H1 (cell line): ENCODE results near the gene NPHP4. TPM values are rescaled to one million over a fixed set of nuclear protein-coding genes. Genes with fewer than 3 reads are reported as not detected.

Experiments used
- CTCF ChIA-PET: fragments of 300-600 bp; sonication (Branson Sonifier 250); formaldehyde crosslinking; loops from one replicate; lab custom pipeline; 2021; ENCODE audit not compliant: partially characterized antibody; lab: Charles Lee
- POLR2A ChIA-PET: fragments of 300-600 bp; sonication (Branson Sonifier 250); formaldehyde crosslinking; loops from one replicate; lab custom pipeline; 2021; ENCODE audit warnings: inconsistent platforms; ENCODE audit not compliant: partially characterized antibody; lab: Charles Lee
- DNase-seq, 2 experiments: peaks; one replicate each; pipeline versions ENCODE4 v3.0.0 to v3.0.0-alpha.2; 2010 to 2022; ENCODE audit warnings: low spot score in 2 of 2, low read depth in 1 of 2, mixed read lengths in 1 of 2
- FAIRE-seq: peaks from 2 replicates; lab custom pipeline; 2011; peaks lifted over from hg19 to GRCh38; lab: Jason Lieb, UNC
- H2AFZ ChIP-seq: 2 replicates; pipeline ENCODE4 v1.8.1; 2012; ENCODE audit warnings: low read length, inconsistent platforms
- H2AK5ac ChIP-seq: 2 replicates; pipeline ENCODE4 v1.6.1; 2013; ENCODE audit warnings: low read depth, low read length
- H2BK120ac ChIP-seq: replicated peaks from 2 replicates; pipeline ENCODE3; 2013; ENCODE audit warnings: low read depth, low read length, inconsistent platforms
- H2BK12ac ChIP-seq: 2 replicates; pipeline ENCODE4 v1.6.1; 2013; ENCODE audit warnings: low read depth, low read length
- H2BK15ac ChIP-seq: 2 replicates; pipeline ENCODE4 v1.6.1; 2013; ENCODE audit warnings: low read length
- H2BK20ac ChIP-seq: 2 replicates; pipeline ENCODE4 v1.6.1; 2013; ENCODE audit warnings: low read length
- H2BK5ac ChIP-seq: 2 replicates; pipeline ENCODE4 v1.6.1; 2013; ENCODE audit warnings: low read depth, low read length
- H3K14ac ChIP-seq: 2 replicates; pipeline ENCODE4 v1.6.1; 2013; ENCODE audit warnings: inconsistent platforms; ENCODE audit not compliant: insufficient read length
- H3K18ac ChIP-seq: 2 replicates; pipeline ENCODE4 v1.6.1; 2013; ENCODE audit warnings: low read length; ENCODE audit errors: extremely low read depth
- H3K23ac ChIP-seq: 2 replicates; pipeline ENCODE4 v1.6.1; 2013; ENCODE audit warnings: inconsistent platforms; ENCODE audit not compliant: insufficient read length
- H3K23me2 ChIP-seq: 2 replicates; pipeline ENCODE4 v1.6.1; 2013; ENCODE audit warnings: low read depth, low read length
- H3K27ac ChIP-seq: 2 replicates; pipeline ENCODE4 v1.6.1; 2011; ENCODE audit warnings: low read depth, low read length, inconsistent platforms
- H3K27me3 ChIP-seq, 4 experiments: replicated peaks in 1 of 4; 1 replicate in 1 of 4; 2 replicates in 3 of 4; pipeline versions ENCODE4 v1.6.1 to v1.8.1; 2011 to 2013; ENCODE audit warnings: low read length in 3 of 4, mild to moderate bottlenecking in 3 of 4, inconsistent platforms in 2 of 4, mixed read lengths in 2 of 4, moderate library complexity in 1 of 4; ENCODE audit not compliant: control insufficient read depth in 3 of 4, insufficient read depth in 3 of 4; ENCODE audit errors: extremely low read depth in 1 of 4
- H3K36me3 ChIP-seq, 4 experiments: 2 replicates each; pipeline versions ENCODE4 v1.6.1 to v1.8.1; 2011 to 2013; ENCODE audit warnings: mild to moderate bottlenecking in 4 of 4, low read length in 3 of 4, moderate library complexity in 2 of 4, control low read depth in 1 of 4, inconsistent platforms in 1 of 4; ENCODE audit not compliant: insufficient read depth in 4 of 4, control insufficient read depth in 2 of 4
- H3K4ac ChIP-seq: replicated peaks from 2 replicates; pipeline ENCODE3; 2013; ENCODE audit warnings: low read length, low read depth, mixed read lengths, inconsistent platforms; ENCODE audit not compliant: insufficient read length
- H3K4me1 ChIP-seq, 4 experiments: replicated peaks in 1 of 4; 1 replicate in 1 of 4; 2 replicates in 3 of 4; pipeline versions ENCODE4 v1.6.1 to v1.8.1; 2011 to 2013; ENCODE audit warnings: low read length in 3 of 4, inconsistent platforms in 2 of 4, mixed read lengths in 1 of 4; ENCODE audit not compliant: insufficient read depth in 4 of 4, control insufficient read depth in 3 of 4
- H3K4me2 ChIP-seq, 2 experiments: 2 replicates each; pipeline versions ENCODE4 v1.6.1 to v1.8.1; 2011 to 2013; ENCODE audit warnings: low read depth in 2 of 2, low read length in 2 of 2, control low read depth in 1 of 2, inconsistent platforms in 1 of 2, mild to moderate bottlenecking in 1 of 2; ENCODE audit not compliant: insufficient read depth in 1 of 2
- H3K4me3 ChIP-seq, 4 experiments: fragments of 200-600, 300-600 bp in 1 of 4; sonication (generic), shearing (Covaris generic), sonication (Bioruptor Twin) in 1 of 4; 2 replicates each; pipeline versions ENCODE4 v1.5.1 to v1.8.1; 2011 to 2016; ENCODE audit warnings: low read length in 4 of 4, low read depth in 3 of 4, control low read depth in 2 of 4, inconsistent platforms in 2 of 4, mild to moderate bottlenecking in 2 of 4, mixed read lengths in 1 of 4, moderate library complexity in 1 of 4; ENCODE audit not compliant: insufficient read depth in 2 of 4; ENCODE audit errors: extremely low read depth in 1 of 4
- H3K56ac ChIP-seq: replicated peaks from 2 replicates; pipeline ENCODE3; 2013; ENCODE audit warnings: low read depth, mild to moderate bottlenecking, mixed read lengths, low read length, inconsistent platforms; ENCODE audit not compliant: insufficient read length
- H3K79me1 ChIP-seq: 2 replicates; pipeline ENCODE4 v1.6.1; 2013; ENCODE audit warnings: low read depth, low read length, control low read depth
- H3K79me2 ChIP-seq, 2 experiments: 2 replicates each; pipeline versions ENCODE4 v1.6.1 to v1.8.1; 2012 to 2013; ENCODE audit warnings: low read length in 2 of 2, mild to moderate bottlenecking in 2 of 2, inconsistent platforms in 1 of 2; ENCODE audit not compliant: insufficient read depth in 2 of 2, control insufficient read depth in 1 of 2
- H3K9ac ChIP-seq, 4 experiments: replicated peaks in 1 of 4; 1 replicate in 1 of 4; 2 replicates in 3 of 4; pipeline versions ENCODE4 v1.6.1 to v1.8.1; 2011 to 2013; ENCODE audit warnings: low read depth in 3 of 4, low read length in 3 of 4, control low read depth in 2 of 4, mild to moderate bottlenecking in 2 of 4, moderate library complexity in 2 of 4, inconsistent platforms in 1 of 4; ENCODE audit errors: extremely low read depth in 1 of 4
- H3K9me3 ChIP-seq, 2 experiments: 2 replicates each; pipeline versions ENCODE4 v1.6.1 to v1.8.1; 2012 to 2013; ENCODE audit warnings: mild to moderate bottlenecking in 2 of 2, moderate library complexity in 2 of 2, control low read depth in 1 of 2, inconsistent platforms in 1 of 2, low read depth in 1 of 2, low read length in 1 of 2, mixed read lengths in 1 of 2; ENCODE audit not compliant: insufficient read depth in 2 of 2
- H4K20me1 ChIP-seq, 2 experiments: replicated peaks in 1 of 2; 2 replicates each; pipeline versions ENCODE3 to v1.8.1; 2011 to 2013; ENCODE audit warnings: inconsistent platforms in 2 of 2, low read length in 2 of 2, mild to moderate bottlenecking in 1 of 2; ENCODE audit not compliant: insufficient read depth in 2 of 2, control insufficient read depth in 1 of 2
- H4K5ac ChIP-seq: 2 replicates; pipeline ENCODE4 v1.6.1; 2013; ENCODE audit warnings: low read length, low read depth, mixed read lengths, inconsistent platforms; ENCODE audit not compliant: insufficient read length
- H4K8ac ChIP-seq: 2 replicates; pipeline ENCODE4 v1.8.0; 2013; ENCODE audit warnings: mild to moderate bottlenecking, moderate library complexity, low read length, inconsistent platforms; ENCODE audit not compliant: insufficient read depth; ENCODE audit errors: extremely low read depth
- H4K91ac ChIP-seq: replicated peaks from 2 replicates; pipeline ENCODE3; 2013; ENCODE audit warnings: low read length, mixed read lengths, inconsistent platforms; ENCODE audit not compliant: insufficient read length
- BACH1 ChIP-seq: IDR thresholded peaks from 2 replicates; pipeline ENCODE4 v1.6.1; 2012; ENCODE audit warnings: low read length, improper control_type of control experiment
- CBX5 ChIP-seq: fragments of 300-800, 300-1000 bp; sonication (generic); IDR thresholded peaks from 2 replicates; pipeline ENCODE4 v1.7.1; 2016; ENCODE audit warnings: antibody characterized with exemption, low read length, low read depth
- CREB1 ChIP-seq: IDR thresholded peaks from 2 replicates; pipeline ENCODE4 v1.6.1; 2012; ENCODE audit warnings: inconsistent platforms
- EP300 ChIP-seq, 2 experiments: IDR thresholded peaks; 1 replicate in 1 of 2; 2 replicates in 1 of 2; pipeline ENCODE4 v1.6.1; 2011 to 2012; ENCODE audit warnings: low read depth in 2 of 2, low read length in 2 of 2, mild to moderate bottlenecking in 2 of 2, borderline replicate concordance in 1 of 2, inconsistent platforms in 1 of 2, moderate library complexity in 1 of 2
- FOSL1 ChIP-seq: IDR thresholded peaks from 2 replicates; pipeline ENCODE4 v1.6.1; 2011; ENCODE audit warnings: mild to moderate bottlenecking, low read depth, low read length, moderate library complexity; ENCODE audit not compliant: insufficient read depth
- GTF2F1 ChIP-seq: IDR thresholded peaks from 2 replicates; pipeline ENCODE4 v1.6.1; 2012; ENCODE audit warnings: low read depth, low read length, improper control_type of control experiment, borderline replicate concordance
- KDM5A ChIP-seq: fragments of 200-600 bp; IDR thresholded peaks from 2 replicates; pipeline ENCODE4 v1.7.1; 2012; ENCODE audit warnings: mild to moderate bottlenecking, low read length, inconsistent platforms, mixed read lengths
- NANOG ChIP-seq: IDR thresholded peaks from 2 replicates; pipeline ENCODE4 v1.6.1; 2011; ENCODE audit warnings: low read length, low read depth, mild to moderate bottlenecking, inconsistent platforms; ENCODE audit not compliant: insufficient read depth, poor library complexity, severe bottlenecking
- SP4 ChIP-seq: IDR thresholded peaks from 2 replicates; pipeline ENCODE4 v1.6.1; 2012; ENCODE audit warnings: low read length, inconsistent platforms
- WGBS, 2 experiments: shearing (Covaris generic) in 1 of 2; methylation state at CpG; one replicate each; pipeline versions ENCODE4 v1.1.6 to v1.1.7; 2013 to 2015; ENCODE audit warnings: low lambda C conversion rate in 2 of 2, mixed read lengths in 2 of 2, inconsistent platforms in 1 of 2, low coverage in 1 of 2, missing lambda C conversion rate in 1 of 2; ENCODE audit not compliant: insufficient replicate concordance in 2 of 2, insufficient coverage in 1 of 2, insufficient read length in 1 of 2; ENCODE audit errors: extremely low coverage in 1 of 2, missing lambda C conversion rate in 1 of 2; 5-methylcytosine and 5-hydroxymethylcytosine counted together
- polyA plus RNA-seq, 7 experiments: library from polyadenylated mRNA; depleted of rRNA in 3 of 7; stranded (reverse) in 5 of 7; unstranded in 2 of 7; fragments of >200 nt in 5 of 7; fragments of 200-250 nt in 2 of 7; gene quantifications; 1 replicate in 5 of 7; 2 replicates in 1 of 7; 4 replicates in 1 of 7; pipeline versions ENCODE4 v1.2.1 to v1.2.3, GENCODE V29; 2011 to 2013; ENCODE audit warnings: missing spikeins in 2 of 7, mixed read lengths in 2 of 7
- total RNA-seq: library from RNA; stranded (reverse); fragmentation: NEBNext Ultra II Directional; extraction: Animal tissue kit (Norgen Biotek cat#: 25700); gene quantifications from 2 replicates; pipeline ENCODE4 v1.2.1, GENCODE V29; 2021
- TF ChIP-seq, protein P1 (sequence below): IDR thresholded peaks from 2 replicates; pipeline ENCODE4 v1.6.1; 2012; ENCODE audit warnings: inconsistent platforms

NPHP4 gene
- total and polyA plus RNA-seq, 2 of the 8 experiments (the other 6 are each of a cell fraction or from before 2014, with no cell fraction given) = 5.8 to 14.0 TPM

DNA sequence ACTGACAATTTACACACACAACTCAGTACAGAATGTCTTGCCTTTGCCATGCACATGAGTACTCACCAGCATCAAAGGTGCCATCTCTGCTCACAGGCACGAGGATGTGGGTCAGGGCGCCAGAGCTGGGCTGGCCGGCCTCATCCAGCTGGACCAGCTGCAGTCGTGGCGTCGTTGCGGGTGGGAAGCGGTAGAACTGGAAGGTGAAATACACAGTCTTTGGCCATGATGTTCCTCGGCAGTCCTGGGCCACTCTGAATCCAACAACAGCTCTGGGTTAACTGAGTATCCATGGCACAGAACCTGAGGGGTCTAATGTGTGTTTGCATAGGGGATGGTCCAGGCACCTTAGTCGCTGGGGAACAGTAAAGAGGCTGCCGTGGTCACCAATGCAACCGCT is 87.7 kb downstream of the NPHP4 start:
- Histone ChIP-seq H3K18ac (no peak overlapping the region), H3K79me2 (no peaks in the 10 kb centered on the region), H4K20me1 (peaks cover 2 to 3% of the 10 kb centered on the region in 2 experiments), H2BK12ac (no peak overlapping the region), H2BK15ac (no peak overlapping the region), H4K5ac (no peak overlapping the region), H3K23ac (no peak overlapping the region), H3K27me3 (no peaks in the 10 kb centered on the region), H3K79me1 (no peaks in the 10 kb centered on the region; the same call in 1 of the 2 replicates), H3K27ac (no peak overlapping the region), H3K9me3 (no peaks in the 10 kb centered on the region), H2BK20ac (no peak overlapping the region), H3K9ac (no peak overlapping the region), H3K36me3 (no peaks in the 10 kb centered on the region; a peak in 2 of 8 replicates)
- WGBS, 2 experiments = 97% methylated on average over 12 of the region's 12 CpGs; no CpG with 5 or more reads in 1 of the 2 experiments
- ChIA-PET POLR2A (no interaction called here), CTCF (interaction anchor here (4.1 to 8.8 kb wide), 2 partner anchors 10 to 13 kb away, joined by 24 to 41 read pairs; no protein-coding TSS in a partner anchor)
- DNase-seq = no peak
- FAIRE-seq = no peak
- TF ChIP-seq FOSL1 (no peak), NANOG (no peak), GTF2F1 (no peak), KDM5A (no peak), CREB1 (no peak), SP4 (no peak), CBX5 (no peak), EP300 (IDR thresholded peaks at IDR 0.05; ENCODE audit: borderline replicate concordance in 1 of 2, low read depth in 2 of 2, low read length in 2 of 2) (no peak), BACH1 (no peak)
- TF ChIP-seq, protein P1, sequence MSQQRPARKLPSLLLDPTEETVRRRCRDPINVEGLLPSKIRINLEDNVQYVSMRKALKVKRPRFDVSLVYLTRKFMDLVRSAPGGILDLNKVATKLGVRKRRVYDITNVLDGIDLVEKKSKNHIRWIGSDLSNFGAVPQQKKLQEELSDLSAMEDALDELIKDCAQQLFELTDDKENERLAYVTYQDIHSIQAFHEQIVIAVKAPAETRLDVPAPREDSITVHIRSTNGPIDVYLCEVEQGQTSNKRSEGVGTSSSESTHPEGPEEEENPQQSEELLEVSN = no peak
- TF ChIP-seq, all 59 proteins: peak for 0
- Histone ChIP-seq H3K4ac (no peak overlapping the region), H2BK5ac (no peak overlapping the region), H2BK120ac (no peak overlapping the region), H3K4me2 (no peak overlapping the region), H3K23me2 (no peaks in the 10 kb centered on the region), H3K56ac (no peak overlapping the region), H2AK5ac (no peak overlapping the region), H3K4me1 (peaks cover 0 to 7% (median 3%) of the 10 kb centered on the region in 4 experiments; a peak in 4 of 7 replicates), H3K4me3 (no peak overlapping the region), H2AFZ (no peak overlapping the region), H4K8ac (no peak overlapping the region), H3K14ac (no peak overlapping the region), H4K91ac (no peak overlapping the region)
